ENCODE data around the gene GTPBP2. TPM values are rescaled to one million over a fixed set of nuclear protein-coding genes. Genes with fewer than 3 reads are reported as not detected.

Gene GTPBP2
- total and polyA plus RNA-seq, 2 of the 13 experiments (the other 11 are each of a cell fraction or from before 2014, with no cell fraction given) = 26.9 to 88.2 TPM

GRCh38 chr6:43671801-43672690 lies 43.0 kb upstream of the GTPBP2 start (continued):
- TF ChIP-seq ZNF446 (CRISPR knock-in tag; IDR thresholded peaks at IDR 0.05) = no peak
- no peak; the same call in none of the 2 replicates for TF ChIP-seq NR2C2 (CRISPR knock-in tag; IDR thresholded peaks at IDR 0.05; ENCODE audit: borderline replicate concordance)
- TF ChIP-seq ATF7-NPFF (CRISPR knock-in tag; IDR thresholded peaks at IDR 0.05; ENCODE audit: low read depth) = 0 out of 2 replicates have a peak, but pooled peaks have one; percentile 54
- TF ChIP-seq ZKSCAN1 (IDR thresholded peaks at IDR 0.05; ENCODE audit: low read length) = no peak
- TF ChIP-seq ZNF577 (CRISPR knock-in tag; IDR thresholded peaks at IDR 0.05; ENCODE audit: borderline replicate concordance, low read depth) = no peak
- TF ChIP-seq REST (IDR thresholded peaks at IDR 0.05; ENCODE audit: borderline replicate concordance in 1 of 2, low read depth in 1 of 2, low read length in 2 of 2) = peak in 1 of 2 experiments; percentile 75; a peak in 1 of 4 replicates
- TF ChIP-seq ZNF574 (CRISPR knock-in tag; IDR thresholded peaks at IDR 0.05) = peak; percentile 76
- TF ChIP-seq SIX4 (CRISPR knock-in tag; IDR thresholded peaks at IDR 0.05) = no peak
- no peak for TF ChIP-seq PBX3 (CRISPR knock-in tag; IDR thresholded peaks at IDR 0.05; ENCODE audit: borderline replicate concordance)
- TF ChIP-seq ZNF3 (CRISPR knock-in tag; IDR thresholded peaks at IDR 0.05) = no peak
- TF ChIP-seq ZNF792 (CRISPR knock-in tag; IDR thresholded peaks at IDR 0.05) = 0 out of 2 replicates have a peak, but pooled peaks have one; percentile 6
- no peak for TF ChIP-seq NR3C1 (CRISPR knock-in tag; IDR thresholded peaks at IDR 0.05)
- no peak for TF ChIP-seq E2F1 (CRISPR knock-in tag; IDR thresholded peaks at IDR 0.05)
- TF ChIP-seq MAF1 (CRISPR knock-in tag; IDR thresholded peaks at IDR 0.05; ENCODE audit: borderline replicate concordance) = no peak
- no peak for TF ChIP-seq MLLT10 (CRISPR knock-in tag; IDR thresholded peaks at IDR 0.05)
- peak; percentile 71; the same call in 1 of the 3 replicates for TF ChIP-seq MXI1 (IDR thresholded peaks at IDR 0.05; ENCODE audit: borderline replicate concordance, low read depth, low read length)
- TF ChIP-seq BRF2 (CRISPR knock-in tag; IDR thresholded peaks at IDR 0.05) = no peak
- no peak for TF ChIP-seq ZNF256 (CRISPR knock-in tag; conservative IDR thresholded peaks at IDR 0.05)
- TF ChIP-seq RAD51 (IDR thresholded peaks at IDR 0.05; ENCODE audit: borderline replicate concordance) = no peak
- TF ChIP-seq MTF1 (CRISPR knock-in tag; IDR thresholded peaks at IDR 0.05) = no peak
